Stimulated activated CD8-positive, alpha-beta memory T cell treated with anti-CD3 and anti-CD28 coated beads, Interleukin-4, amount 100 ng/mL, for 4 hours (primary cell): Measurements from ENCODE around the gene UQCR11.
"Not testable (repeated sequence)": the region's sequence is repeated elsewhere in the genome, so short reads cannot be mapped to it uniquely, and the experiment has no call there.

Experiments used
- DNase-seq, 2 donors: peaks; one replicate each; pipeline ENCODE4 v3.0.0-alpha.2; 2020; ENCODE audit warnings: low read depth in 2 of 2, low spot score in 1 of 2

UQCR11 gene

GRCh38 chr19:1605236-1606137 is at the start of gene UQCR11:
Gene UQCR11 (minus strand): TSS chr19:1605462. CDS start chr19:1605409, 53 bp downstream.
- DNase-seq, result peak; percentile 81 to 91

GRCh38 chr19:1654178-1654792 is 49.0 kb upstream of the UQCR11 start:
- no peak for DNase-seq

GRCh38 chr19:1653300-1653628 is 48.0 kb upstream of the UQCR11 start:
- DNase-seq, result no peak

GRCh38 chr19:1652471-1653299 is 47.4 kb upstream of the UQCR11 start, which contains the start of gene TCF3:
Gene TCF3 (minus strand): TSS chr19:1652615. CDS start chr19:1650248, 2,367 bp downstream.
- DNase-seq, result peak; percentile 97 to 98

GRCh38 chr19:1651568-1652291 is 46.5 kb upstream of the UQCR11 start:
- peak in 1 of 2 donors; percentile 26 for DNase-seq

GRCh38 chr19:1650650-1651567 is 45.6 kb upstream of the UQCR11 start:
- peak in 1 of 2 donors; percentile 60 for DNase-seq

GRCh38 chr19:1649706-1650649 is 44.7 kb upstream of the UQCR11 start:
- no peak for DNase-seq

GRCh38 chr19:1648920-1649541 is 43.8 kb upstream of the UQCR11 start:
- DNase-seq, result no peak

GRCh38 chr19:1648459-1648849 is 43.2 kb upstream of the UQCR11 start:
- DNase-seq, result no peak

GRCh38 chr19:1647501-1648458 is 42.5 kb upstream of the UQCR11 start:
- DNase-seq, result no peak

GRCh38 chr19:1646659-1647453 is 41.6 kb upstream of the UQCR11 start:
- DNase-seq, result no peak

GRCh38 chr19:1646149-1646548 is 40.9 kb upstream of the UQCR11 start:
- no peak for DNase-seq

- no peak for DNase-seq
Observed at GRCh38 chr19:1645299-1645698, 40.0 kb upstream of the UQCR11 start.

- no peak for DNase-seq
Observed at GRCh38 chr19:1644070-1644469, 38.8 kb upstream of the UQCR11 start.

GRCh38 chr19:1640893-1641448 is 35.7 kb upstream of the UQCR11 start:
- DNase-seq, result not testable (repeated sequence)
